Stimulated activated naive CD8-positive, alpha-beta T cell treated with anti-CD3 and anti-CD28 coated beads, Interleukin-15, amount 100 ng/mL, for 72 hours (primary cell): ENCODE measurements around the gene PPP1R3G.

ENCODE experiments used
- ATAC-seq: fragments of 150-1000 bp; cut with Tn5 transposase; 2 replicates; pipeline ENCODE4 v1.10.0; 2021; ENCODE audit warnings: mild to moderate bottlenecking, moderate library complexity
- DNase-seq, 2 donors: peaks; one replicate each; pipeline ENCODE4 v3.0.0; 2021 to 2022
- H3K27ac Mint-ChIP-seq, 2 donors: one replicate each; pipeline ENCODE4 v1.8.0; 2022; ENCODE audit warnings: mild to moderate bottlenecking in 2 of 2, mixed read lengths in 2 of 2, moderate library complexity in 2 of 2
- H3K27me3 Mint-ChIP-seq: one replicate; pipeline ENCODE4 v1.8.0; 2022; ENCODE audit warnings: mixed read lengths
- H3K4me1 Mint-ChIP-seq: one replicate; pipeline ENCODE4 v1.8.0; 2022; ENCODE audit warnings: mild to moderate bottlenecking, mixed read lengths
- H3K4me3 Mint-ChIP-seq, 2 donors: one replicate each; pipeline ENCODE4 v1.8.0; 2022; ENCODE audit warnings: mild to moderate bottlenecking in 2 of 2, mixed read lengths in 2 of 2, moderate library complexity in 1 of 2
- H3K9me3 Mint-ChIP-seq, 2 donors: one replicate each; pipeline ENCODE4 v1.8.0; 2022; ENCODE audit warnings: mixed read lengths in 2 of 2

Gene PPP1R3G

GRCh38 chr6:5098501-5099270 is 13.5 kb downstream of the PPP1R3G start:
- peaks cover 13% of the 10 kb centered on the region for H3K27me3 Mint-ChIP-seq
- ATAC-seq (no peak), DNase-seq (no peak)
- no peak overlapping the region for H3K4me3 Mint-ChIP-seq
- H3K9me3 Mint-ChIP-seq, result peaks cover 0 to 14% of the 10 kb centered on the region in 2 donors
- H3K27ac Mint-ChIP-seq, result peak overlapping the region in 1 of 2 donors; percentile 27
- no peaks in the 10 kb centered on the region for H3K4me1 Mint-ChIP-seq

GRCh38 chr6:5099537-5099936 is 14.4 kb downstream of the PPP1R3G start:
- H3K27me3 Mint-ChIP-seq, result peaks cover 4% of the 10 kb centered on the region
- peaks cover 0 to 14% of the 10 kb centered on the region in 2 donors for H3K9me3 Mint-ChIP-seq
- no peak overlapping the region for H3K4me3 Mint-ChIP-seq
- peak overlapping the region in 1 of 2 donors; percentile 42 for H3K27ac Mint-ChIP-seq
- no peak for ATAC-seq
- no peak for DNase-seq
- no peaks in the 10 kb centered on the region for H3K4me1 Mint-ChIP-seq

- Mint-ChIP-seq H3K27ac (peak overlapping the region in 1 of 2 donors; percentile 38), H3K27me3 (no peaks in the 10 kb centered on the region), H3K9me3 (peaks cover 0 to 23% of the 10 kb centered on the region in 2 donors), H3K4me3 (no peak overlapping the region), H3K4me1 (no peaks in the 10 kb centered on the region)
- ATAC-seq (no peak), DNase-seq (no peak)
These were observed 15.7 kb downstream of the PPP1R3G start for GRCh38 chr6:5100806-5101205.

GRCh38 chr6:5102267-5102970 is 17.3 kb downstream of the PPP1R3G start:
- Mint-ChIP-seq H3K4me3 (no peak overlapping the region), H3K27me3 (no peaks in the 10 kb centered on the region), H3K27ac (no peak overlapping the region), H3K4me1 (no peaks in the 10 kb centered on the region), H3K9me3 (peaks cover 0 to 28% of the 10 kb centered on the region in 2 donors)
- DNase-seq, result no peak
- ATAC-seq, result no peak

GRCh38 chr6:5103250-5103649 is 18.1 kb downstream of the PPP1R3G start:
- Mint-ChIP-seq H3K4me3 (no peak overlapping the region), H3K27me3 (no peaks in the 10 kb centered on the region)
- ATAC-seq, result no peak

GRCh38 chr6:5104667-5105066 is 19.5 kb downstream of the PPP1R3G start:
- no peak overlapping the region for H3K27ac Mint-ChIP-seq
- H3K9me3 Mint-ChIP-seq, result peaks cover 0 to 28% of the 10 kb centered on the region in 2 donors
- no peak overlapping the region for H3K4me3 Mint-ChIP-seq
- DNase-seq (no peak), ATAC-seq (no peak)
- H3K27me3 Mint-ChIP-seq, result no peaks in the 10 kb centered on the region
- no peaks in the 10 kb centered on the region for H3K4me1 Mint-ChIP-seq

More at GRCh38 chr6:5103250-5103649, 18.1 kb downstream of the PPP1R3G start:
- no peak for DNase-seq
- H3K4me1 Mint-ChIP-seq, result no peaks in the 10 kb centered on the region
- H3K9me3 Mint-ChIP-seq, result peaks cover 0 to 28% of the 10 kb centered on the region in 2 donors
- no peak overlapping the region for H3K27ac Mint-ChIP-seq

- ATAC-seq, result no peak
- Mint-ChIP-seq H3K4me1 (no peaks in the 10 kb centered on the region), H3K27ac (peak overlapping the region in 1 of 2 donors; percentile 86), H3K27me3 (no peaks in the 10 kb centered on the region), H3K4me3 (no peak overlapping the region), H3K9me3 (peaks cover 0 to 23% of the 10 kb centered on the region in 2 donors)
- DNase-seq, result no peak
These were observed 20.0 kb downstream of the PPP1R3G start for GRCh38 chr6:5105146-5105545.

GRCh38 chr6:5107341-5107740 is 22.2 kb downstream of the PPP1R3G start:
- ATAC-seq, result no peak
- no peak overlapping the region for H3K4me3 Mint-ChIP-seq

GRCh38 chr6:5108068-5108467 is 22.9 kb downstream of the PPP1R3G start:
- no peak overlapping the region for H3K4me3 Mint-ChIP-seq
- H3K4me1 Mint-ChIP-seq, result peaks cover 6% of the 10 kb centered on the region
- no peak overlapping the region for H3K27ac Mint-ChIP-seq
- H3K27me3 Mint-ChIP-seq, result no peaks in the 10 kb centered on the region
- DNase-seq (no peak), ATAC-seq (no peak)
- peaks cover 0 to 15% of the 10 kb centered on the region in 2 donors for H3K9me3 Mint-ChIP-seq

More at GRCh38 chr6:5107341-5107740, 22.2 kb downstream of the PPP1R3G start:
- Mint-ChIP-seq H3K27ac (peak overlapping the region in 1 of 2 donors; percentile 74), H3K9me3 (peaks cover 0 to 15% of the 10 kb centered on the region in 2 donors), H3K4me1 (peaks cover under 1% of the 10 kb centered on the region), H3K27me3 (no peaks in the 10 kb centered on the region)
- DNase-seq, result no peak

- ATAC-seq (no peak), DNase-seq (no peak)
- Mint-ChIP-seq H3K4me1 (peaks cover 6% of the 10 kb centered on the region), H3K27me3 (no peaks in the 10 kb centered on the region), H3K4me3 (no peak overlapping the region), H3K27ac (no peak overlapping the region), H3K9me3 (peaks cover 0 to 15% of the 10 kb centered on the region in 2 donors)
These were observed 23.5 kb downstream of the PPP1R3G start for GRCh38 chr6:5108536-5109150.

GRCh38 chr6:5109436-5109835 is 24.3 kb downstream of the PPP1R3G start:
- H3K27me3 Mint-ChIP-seq, result no peaks in the 10 kb centered on the region
- H3K9me3 Mint-ChIP-seq, result peaks cover 0 to 15% of the 10 kb centered on the region in 2 donors
- peaks cover 6% of the 10 kb centered on the region for H3K4me1 Mint-ChIP-seq
- H3K27ac Mint-ChIP-seq, result no peak overlapping the region
- ATAC-seq, result no peak
- no peak for DNase-seq
- no peak overlapping the region for H3K4me3 Mint-ChIP-seq

- H3K27ac Mint-ChIP-seq, result peak overlapping the region in 1 of 2 donors; percentile 27
- DNase-seq, result no peak
- H3K9me3 Mint-ChIP-seq, result peaks cover 0 to 11% of the 10 kb centered on the region in 2 donors
- H3K4me1 Mint-ChIP-seq, result peaks cover 6% of the 10 kb centered on the region
- H3K4me3 Mint-ChIP-seq, result no peak overlapping the region
- no peak for ATAC-seq
- H3K27me3 Mint-ChIP-seq, result no peaks in the 10 kb centered on the region
These were observed 25.1 kb downstream of the PPP1R3G start for GRCh38 chr6:5110246-5110645.

- no peaks in the 10 kb centered on the region for H3K9me3 Mint-ChIP-seq
These were observed 26.5 kb downstream of the PPP1R3G start for GRCh38 chr6:5111626-5112025.

GRCh38 chr6:5112066-5112799 is 27.1 kb downstream of the PPP1R3G start:
- no peak overlapping the region for H3K27ac Mint-ChIP-seq
- DNase-seq (no peak), ATAC-seq (no peak)
- no peaks in the 10 kb centered on the region for H3K9me3 Mint-ChIP-seq
- H3K4me3 Mint-ChIP-seq, result no peak overlapping the region
- peaks cover 6% of the 10 kb centered on the region for H3K4me1 Mint-ChIP-seq
- H3K27me3 Mint-ChIP-seq, result no peaks in the 10 kb centered on the region

More at GRCh38 chr6:5111626-5112025, 26.5 kb downstream of the PPP1R3G start:
- H3K27ac Mint-ChIP-seq, result no peak overlapping the region
- ATAC-seq, result no peak
- no peak for DNase-seq
- H3K27me3 Mint-ChIP-seq, result no peaks in the 10 kb centered on the region
- peaks cover 6% of the 10 kb centered on the region for H3K4me1 Mint-ChIP-seq
- H3K4me3 Mint-ChIP-seq, result no peak overlapping the region

GRCh38 chr6:5113096-5113495 is 28.0 kb downstream of the PPP1R3G start:
- H3K4me1 Mint-ChIP-seq, result peaks cover 6% of the 10 kb centered on the region
- peak overlapping the region in 1 of 2 donors; percentile 60 for H3K27ac Mint-ChIP-seq
- H3K9me3 Mint-ChIP-seq, result no peaks in the 10 kb centered on the region
- no peak for DNase-seq
- H3K27me3 Mint-ChIP-seq, result no peaks in the 10 kb centered on the region
- H3K4me3 Mint-ChIP-seq, result no peak overlapping the region
- no peak for ATAC-seq
